GDM1 (cell line): ENCODE results near the gene DNAH12.
"Not testable (repeated sequence)": the region's sequence is repeated elsewhere in the genome, so short reads cannot be mapped to it uniquely, and the experiment has no call there.

Experiments used
- DNase-seq: peaks from one replicate; lab custom pipeline; 2025; lab: John Stamatoyannopoulos, UW

DNAH12 gene

GRCh38 chr3:57518276-57518915, 25.7 kb downstream of the DNAH12 start:
- DNase-seq: no peak

GRCh38 chr3:57512166-57512565, 32.0 kb downstream of the DNAH12 start:
- no peak for DNase-seq

- no peak for DNase-seq
Measured at GRCh38 chr3:57505901-57506300, 38.2 kb downstream of the DNAH12 start.

GRCh38 chr3:57500506-57500905, 43.6 kb downstream of the DNAH12 start:
- no peak for DNase-seq

GRCh38 chr3:57497904-57498303, 46.2 kb downstream of the DNAH12 start:
- DNase-seq: no peak

GRCh38 chr3:57484563-57484962, 59.6 kb downstream of the DNAH12 start:
- no peak for DNase-seq

- DNase-seq: not testable (repeated sequence)
Measured at GRCh38 chr3:57477193-57477592, 67.0 kb downstream of the DNAH12 start.

GRCh38 chr3:57464801-57465200, 79.3 kb downstream of the DNAH12 start:
- no peak for DNase-seq

- no peak for DNase-seq
Measured at GRCh38 chr3:57464011-57464410, 80.1 kb downstream of the DNAH12 start.

GRCh38 chr3:57451150-57451846, 92.8 kb downstream of the DNAH12 start:
- DNase-seq: no peak

- DNase-seq: not testable (repeated sequence)
Measured at GRCh38 chr3:57449276-57449847, 94.8 kb downstream of the DNAH12 start.

GRCh38 chr3:57448489-57448888, 95.7 kb downstream of the DNAH12 start:
- not testable (repeated sequence) for DNase-seq

- no peak for DNase-seq
Measured at GRCh38 chr3:57446318-57446841, 97.8 kb downstream of the DNAH12 start.

GRCh38 chr3:57444469-57444868, 99.7 kb downstream of the DNAH12 start:
- DNase-seq: no peak

GRCh38 chr3:57440144-57440543, 104.0 kb downstream of the DNAH12 start:
- not testable (repeated sequence) for DNase-seq

GRCh38 chr3:57438460-57438859, 105.7 kb downstream of the DNAH12 start:
- not testable (repeated sequence) for DNase-seq

- no peak for DNase-seq
Measured at GRCh38 chr3:57436195-57436761, 107.9 kb downstream of the DNAH12 start.

- no peak for DNase-seq
Measured at GRCh38 chr3:57434041-57434440, 110.1 kb downstream of the DNAH12 start.

- no peak for DNase-seq
Measured at GRCh38 chr3:57423335-57423734, 120.8 kb downstream of the DNAH12 start.

- no peak for DNase-seq
Measured at GRCh38 chr3:57421336-57421735, 122.8 kb downstream of the DNAH12 start.

GRCh38 chr3:57420001-57420400, 124.1 kb downstream of the DNAH12 start:
- DNase-seq: no peak

GRCh38 chr3:57411715-57412114, 132.4 kb downstream of the DNAH12 start:
- DNase-seq: no peak

- no peak for DNase-seq
Measured at GRCh38 chr3:57409471-57409870, 134.7 kb downstream of the DNAH12 start.
